ENCODE results near the gene TTC9B. TPM values are rescaled to one million over a fixed set of nuclear protein-coding genes. Genes with fewer than 3 reads are reported as not detected.

TTC9B gene
- total RNA-seq, 1 donor from 2014 or later, result not detected

- Histone ChIP-seq H3K4me1 (peaks cover 15% of the 10 kb centered on the region), H3K79me2 (ENCODE audit: low read depth) (no peaks in the 10 kb centered on the region), H3K9me3 (ENCODE audit: low read depth) (no peaks in the 10 kb centered on the region), H2AFZ (replicated peaks) (no peak overlapping the region), H3F3A (ENCODE audit: low read depth) (no peaks in the 10 kb centered on the region), H3K27ac (peak overlapping the region; percentile 25), H3K9ac (no peak overlapping the region), H3K27me3 (peaks cover 8% of the 10 kb centered on the region), H3K4me3 (no peak overlapping the region), H3K36me3 (no peaks in the 10 kb centered on the region), H3K4me2 (peak overlapping the region; percentile 50), H4K20me1 (ENCODE audit: low read depth) (no peaks in the 10 kb centered on the region)
- peaks cover 6% of the 10 kb centered on the region for H3K27me3 Mint-ChIP-seq (ENCODE audit: insufficient read depth, low read depth)
- H3K4me3 Mint-ChIP-seq, result no peak overlapping the region
- TF ChIP-seq CTCF (IDR thresholded peaks at IDR 0.05) (no peak), EZH2phosphoT487 (IDR thresholded peaks at IDR 0.05) (no peak), EZH2 (IDR thresholded peaks at IDR 0.05) (no peak)
- DNase-seq (ENCODE audit: low spot score), result no peak
- H3K9me3 Mint-ChIP-seq, result no peaks in the 10 kb centered on the region
- H3K36me3 Mint-ChIP-seq, result peaks cover 4% of the 10 kb centered on the region
- H3K27ac Mint-ChIP-seq, result peak overlapping the region; percentile 72
- peaks cover 25% of the 10 kb centered on the region for H3K4me1 Mint-ChIP-seq
Observed at GRCh38 chr19:40232479-40232878, 14.3 kb upstream of the TTC9B start.

GRCh38 chr19:40231544-40232424 is 13.6 kb upstream of the TTC9B start:
- no peak overlapping the region for H3K4me3 ChIP-seq
- H3K27me3 ChIP-seq, result peaks cover 15% of the 10 kb centered on the region
- no peaks in the 10 kb centered on the region for H3K36me3 ChIP-seq
- peak overlapping the region; percentile 50 for H3K4me2 ChIP-seq
- no peaks in the 10 kb centered on the region for H3K9me3 ChIP-seq (ENCODE audit: low read depth)
- H3K79me2 ChIP-seq (ENCODE audit: low read depth), result no peaks in the 10 kb centered on the region
- H3K27ac Mint-ChIP-seq, result no peak overlapping the region
- no peaks in the 10 kb centered on the region for H4K20me1 ChIP-seq (ENCODE audit: low read depth)
- no peaks in the 10 kb centered on the region for H3K9me3 Mint-ChIP-seq
- H3K36me3 Mint-ChIP-seq, result peaks cover under 1% of the 10 kb centered on the region
- no peak overlapping the region for H3K9ac ChIP-seq
- H3K4me1 ChIP-seq, result peaks cover 15% of the 10 kb centered on the region
- H3F3A ChIP-seq (ENCODE audit: low read depth), result no peaks in the 10 kb centered on the region
- peaks cover 25% of the 10 kb centered on the region for H3K4me1 Mint-ChIP-seq
- no peak for TF ChIP-seq EZH2phosphoT487 (IDR thresholded peaks at IDR 0.05)
- TF ChIP-seq EZH2 (IDR thresholded peaks at IDR 0.05), result no peak
- TF ChIP-seq CTCF (IDR thresholded peaks at IDR 0.05), result no peak
- DNase-seq (ENCODE audit: low spot score), result peak; percentile 36
- peak overlapping the region; percentile 25 for H3K27ac ChIP-seq
- H2AFZ ChIP-seq (replicated peaks), result no peak overlapping the region
- H3K4me3 Mint-ChIP-seq, result no peak overlapping the region
- H3K27me3 Mint-ChIP-seq (ENCODE audit: insufficient read depth, low read depth), result peaks cover 9% of the 10 kb centered on the region

GRCh38 chr19:40231057-40231456 is 12.9 kb upstream of the TTC9B start:
- H3F3A ChIP-seq (ENCODE audit: low read depth), result no peaks in the 10 kb centered on the region
- H4K20me1 ChIP-seq (ENCODE audit: low read depth), result no peaks in the 10 kb centered on the region
- H3K9me3 Mint-ChIP-seq, result no peaks in the 10 kb centered on the region
- H2AFZ ChIP-seq (replicated peaks), result no peak overlapping the region
- TF ChIP-seq EZH2phosphoT487 (IDR thresholded peaks at IDR 0.05) (no peak), EZH2 (IDR thresholded peaks at IDR 0.05) (no peak)
- no peak overlapping the region for H3K4me3 Mint-ChIP-seq
- H3K4me3 ChIP-seq, result no peak overlapping the region
- no peak overlapping the region for H3K27ac ChIP-seq
- H3K27me3 ChIP-seq, result peaks cover 23% of the 10 kb centered on the region
- H3K27me3 Mint-ChIP-seq (ENCODE audit: insufficient read depth, low read depth), result peaks cover 11% of the 10 kb centered on the region
- peaks cover 25% of the 10 kb centered on the region for H3K4me1 Mint-ChIP-seq
- no peak overlapping the region for H3K4me2 ChIP-seq
- no peaks in the 10 kb centered on the region for H3K36me3 ChIP-seq
- H3K9ac ChIP-seq, result no peak overlapping the region
- DNase-seq (ENCODE audit: low spot score), result no peak
- no peaks in the 10 kb centered on the region for H3K9me3 ChIP-seq (ENCODE audit: low read depth)
- H3K4me1 ChIP-seq, result peaks cover 15% of the 10 kb centered on the region
- no peaks in the 10 kb centered on the region for H3K36me3 Mint-ChIP-seq
- H3K27ac Mint-ChIP-seq, result peak overlapping the region; percentile 5
- H3K79me2 ChIP-seq (ENCODE audit: low read depth), result no peaks in the 10 kb centered on the region

- no peak overlapping the region for H3K9ac ChIP-seq
- Mint-ChIP-seq H3K27me3 (ENCODE audit: insufficient read depth, low read depth) (peaks cover 16% of the 10 kb centered on the region), H3K4me3 (no peak overlapping the region), H3K27ac (no peak overlapping the region), H3K4me1 (peaks cover 25% of the 10 kb centered on the region), H3K36me3 (no peaks in the 10 kb centered on the region), H3K9me3 (no peaks in the 10 kb centered on the region)
- TF ChIP-seq EZH2 (IDR thresholded peaks at IDR 0.05) (no peak), EZH2phosphoT487 (IDR thresholded peaks at IDR 0.05) (no peak), CTCF (IDR thresholded peaks at IDR 0.05) (no peak)
- H3K4me2 ChIP-seq, result no peak overlapping the region
- no peak for DNase-seq (ENCODE audit: low spot score)
- no peak overlapping the region for H3K4me3 ChIP-seq
- no peak overlapping the region for H2AFZ ChIP-seq (replicated peaks)
- no peaks in the 10 kb centered on the region for H4K20me1 ChIP-seq (ENCODE audit: low read depth)
- no peaks in the 10 kb centered on the region for H3K9me3 ChIP-seq (ENCODE audit: low read depth)
- H3K36me3 ChIP-seq, result no peaks in the 10 kb centered on the region
- H3K4me1 ChIP-seq, result peaks cover 15% of the 10 kb centered on the region
- H3F3A ChIP-seq (ENCODE audit: low read depth), result no peaks in the 10 kb centered on the region
- H3K27ac ChIP-seq, result no peak overlapping the region
- no peaks in the 10 kb centered on the region for H3K79me2 ChIP-seq (ENCODE audit: low read depth)
- H3K27me3 ChIP-seq, result peaks cover 31% of the 10 kb centered on the region
Observed at GRCh38 chr19:40229926-40230417, 11.8 kb upstream of the TTC9B start.

Data from neural progenitor cell (in vitro differentiated cells).